GM18519 (cell line): ENCODE data around the gene ZC3H12C.

ENCODE experiments used
- ATAC-seq: cut with Tn5 transposase; IDR thresholded peaks from one replicate; pipeline ENCODE4 v1.9.1; 2021; ENCODE audit warnings: mild to moderate bottlenecking, moderate library complexity; ENCODE audit not compliant: unreplicated experiment, low FRiP score

Gene ZC3H12C

GRCh38 chr11:110141812-110142211, 48.6 kb downstream of the ZC3H12C start:
- no peak for ATAC-seq

- no peak for ATAC-seq
Measured at GRCh38 chr11:110147962-110148709, 54.9 kb downstream of the ZC3H12C start.

- ATAC-seq: no peak
Measured at GRCh38 chr11:110148775-110149744, 55.9 kb downstream of the ZC3H12C start.

- no peak for ATAC-seq
Measured at GRCh38 chr11:110152199-110152598, 59.0 kb downstream of the ZC3H12C start.

GRCh38 chr11:110153474-110153873, 60.3 kb downstream of the ZC3H12C start:
- no peak for ATAC-seq

GRCh38 chr11:110156503-110156902, 63.3 kb downstream of the ZC3H12C start:
- no peak for ATAC-seq

GRCh38 chr11:110158317-110159200, 65.4 kb downstream of the ZC3H12C start:
- no peak for ATAC-seq

GRCh38 chr11:110159476-110159875, 66.3 kb downstream of the ZC3H12C start:
- no peak for ATAC-seq

GRCh38 chr11:110160016-110160415, 66.8 kb downstream of the ZC3H12C start:
- ATAC-seq: no peak

- no peak for ATAC-seq
Measured at GRCh38 chr11:110160437-110160836, 67.2 kb downstream of the ZC3H12C start.

- ATAC-seq: no peak
Measured at GRCh38 chr11:110161061-110161460, 67.9 kb downstream of the ZC3H12C start.

GRCh38 chr11:110162216-110162615, 69.0 kb downstream of the ZC3H12C start:
- ATAC-seq: no peak

- ATAC-seq: no peak
Measured at GRCh38 chr11:110165039-110165925, 72.1 kb downstream of the ZC3H12C start.

- ATAC-seq: no peak
Measured at GRCh38 chr11:110168033-110168803, 75.0 kb downstream of the ZC3H12C start.

- ATAC-seq: no peak
Measured at GRCh38 chr11:110169738-110170137, 76.5 kb downstream of the ZC3H12C start.

GRCh38 chr11:110172468-110173065, 79.4 kb downstream of the ZC3H12C start:
- ATAC-seq: no peak

GRCh38 chr11:110173811-110174644, 80.8 kb downstream of the ZC3H12C start:
- ATAC-seq: peak; percentile 58
